Naive thymus-derived CD8-positive, alpha-beta T cell (primary cell): ENCODE data around the gene RBM33. TPM values are rescaled to one million over a fixed set of nuclear protein-coding genes. Genes with fewer than 3 reads are reported as not detected.

Experiments used
- ATAC-seq, 2 donors: fragments of 150-1000 bp; cut with Tn5 transposase in 1 of 2; sonication (Bioruptor Pico), chemical (Tn5 transposase) in 1 of 2; 1 replicate in 1 of 2; 2 replicates in 1 of 2; pipeline ENCODE4 v1.10.0; 2021; ENCODE audit warnings: mild to moderate bottlenecking in 2 of 2, moderate library complexity in 2 of 2
- POLR2A ChIA-PET: fragments of 350-600 bp; sonication (Branson Sonifier 250); formaldehyde crosslinking; loops from one replicate; lab custom pipeline; 2021; ENCODE audit warnings: antibody characterized with exemption; lab: Charles Lee
- DNase-seq, 10 donors: peaks; one replicate each; pipeline versions ENCODE4 v3.0.0 to v3.0.0-alpha.2; 2020 to 2022
- H3K27ac Mint-ChIP-seq, 10 donors: one replicate each; pipeline ENCODE4 v1.8.0; 2020 to 2022; ENCODE audit warnings: mild to moderate bottlenecking in 10 of 10, mixed read lengths in 10 of 10, moderate library complexity in 4 of 10, inconsistent platforms in 1 of 10
- H3K27me3 Mint-ChIP-seq, 5 donors: one replicate each; pipeline ENCODE4 v1.8.0; 2021 to 2022; ENCODE audit warnings: mixed read lengths in 5 of 5
- H3K36me3 Mint-ChIP-seq, 3 donors: one replicate each; pipeline ENCODE4 v1.8.0; 2020 to 2022; ENCODE audit warnings: mixed read lengths in 3 of 3, mild to moderate bottlenecking in 2 of 3, inconsistent platforms in 1 of 3
- H3K4me1 Mint-ChIP-seq, 4 donors: one replicate each; pipeline ENCODE4 v1.8.0; 2021 to 2022; ENCODE audit warnings: mixed read lengths in 4 of 4
- H3K4me3 Mint-ChIP-seq, 10 donors: one replicate each; pipeline ENCODE4 v1.8.0; 2020 to 2022; ENCODE audit warnings: mild to moderate bottlenecking in 10 of 10, mixed read lengths in 10 of 10, moderate library complexity in 6 of 10, inconsistent platforms in 1 of 10
- H3K9me3 Mint-ChIP-seq, 9 donors: one replicate each; pipeline ENCODE4 v1.8.0; 2020 to 2022; ENCODE audit warnings: mixed read lengths in 9 of 9, mild to moderate bottlenecking in 3 of 9, inconsistent platforms in 1 of 9, moderate library complexity in 1 of 9
- polyA plus RNA-seq, 3 donors: library from polyadenylated mRNA; unstranded; fragments of 300-500 nt; fragmentation: Illumina TruSeq; gene quantifications; one replicate each; pipeline ENCODE4 v1.2.3, GENCODE V29; 2021
- total RNA-seq, 8 experiments: library from RNA in 2 of 8; stranded (reverse) in 2 of 8; gene quantifications; one replicate each; pipeline ENCODE4 v1.2.3 and lab custom pipeline; 2021 to 2026

Gene RBM33
- total and polyA plus RNA-seq, 5 experiments from 2014 or later: 35.3 to 173 (median 65.3) TPM

DNA sequence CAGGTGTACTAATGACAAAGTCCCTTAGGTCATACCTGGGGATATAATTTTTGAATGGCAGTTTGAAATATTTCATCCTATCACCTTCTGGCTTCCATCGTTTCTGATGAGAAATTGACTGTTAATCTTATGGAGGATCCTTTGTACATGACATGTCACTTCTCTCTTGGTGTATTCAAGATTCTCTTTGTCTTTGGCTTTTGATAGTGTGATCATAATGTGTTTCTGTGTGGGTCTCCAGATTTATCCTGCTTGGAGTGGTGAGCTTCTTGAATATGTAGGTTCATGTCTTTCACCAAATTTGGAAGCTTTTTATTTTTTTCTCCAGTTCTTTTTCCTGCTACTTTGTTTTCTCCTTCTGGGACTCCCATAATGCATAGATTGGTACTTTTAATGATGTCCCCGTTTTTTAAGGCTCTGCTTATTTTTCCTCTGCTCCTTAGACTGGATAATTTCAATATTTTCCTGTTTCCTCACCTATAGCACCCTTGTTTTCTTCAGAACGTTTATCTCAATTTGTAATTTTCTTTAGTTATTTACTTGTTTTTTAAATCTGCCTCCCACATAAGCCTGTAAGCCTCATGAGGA is 4.4 kb downstream of the RBM33 start:
- H3K9me3 Mint-ChIP-seq: peaks cover 5 to 20% (median 12%) of the 10 kb centered on the region in 9 donors
- peaks cover 39 to 89% (median 73%) of the 10 kb centered on the region in 4 donors for H3K4me1 Mint-ChIP-seq
- H3K4me3 Mint-ChIP-seq: peak overlapping the region in 7 of 10 donors; percentile 9 to 58 (median 48)
- peaks cover 0 to 1% (median 0%) of the 10 kb centered on the region in 5 donors for H3K27me3 Mint-ChIP-seq
- no peak for DNase-seq
- no peak for ATAC-seq
- peak overlapping the region in 3 of 10 donors; percentile 15 to 35 (median 29) for H3K27ac Mint-ChIP-seq
- H3K36me3 Mint-ChIP-seq: peaks cover 23 to 48% (median 33%) of the 10 kb centered on the region in 3 donors
- POLR2A ChIA-PET: no interaction called here

DNA sequence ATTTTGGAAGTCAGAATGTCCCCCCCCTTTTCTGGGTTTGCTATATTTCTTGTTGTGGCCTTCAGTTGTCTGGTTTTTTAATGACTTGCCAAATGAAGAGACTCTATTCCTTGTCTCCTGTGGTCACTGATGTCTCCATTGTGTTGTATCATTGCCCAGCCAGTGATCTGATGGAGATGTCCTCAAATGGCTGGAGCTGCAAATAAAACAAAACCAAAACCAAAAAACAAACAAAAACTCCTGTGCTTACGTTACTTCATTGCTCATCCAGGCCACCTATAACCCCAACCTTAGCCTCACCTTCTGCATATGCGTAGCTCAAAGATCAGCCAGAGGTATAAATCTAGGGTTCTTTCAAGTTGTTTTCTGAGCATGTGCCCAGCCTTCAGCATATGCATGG is 5.1 kb downstream of the RBM33 start:
- Mint-ChIP-seq H3K27ac (peak overlapping the region in 1 of 10 donors; percentile 45), H3K36me3 (peaks cover 23 to 48% (median 33%) of the 10 kb centered on the region in 3 donors)
- POLR2A ChIA-PET: no interaction called here

DNA sequence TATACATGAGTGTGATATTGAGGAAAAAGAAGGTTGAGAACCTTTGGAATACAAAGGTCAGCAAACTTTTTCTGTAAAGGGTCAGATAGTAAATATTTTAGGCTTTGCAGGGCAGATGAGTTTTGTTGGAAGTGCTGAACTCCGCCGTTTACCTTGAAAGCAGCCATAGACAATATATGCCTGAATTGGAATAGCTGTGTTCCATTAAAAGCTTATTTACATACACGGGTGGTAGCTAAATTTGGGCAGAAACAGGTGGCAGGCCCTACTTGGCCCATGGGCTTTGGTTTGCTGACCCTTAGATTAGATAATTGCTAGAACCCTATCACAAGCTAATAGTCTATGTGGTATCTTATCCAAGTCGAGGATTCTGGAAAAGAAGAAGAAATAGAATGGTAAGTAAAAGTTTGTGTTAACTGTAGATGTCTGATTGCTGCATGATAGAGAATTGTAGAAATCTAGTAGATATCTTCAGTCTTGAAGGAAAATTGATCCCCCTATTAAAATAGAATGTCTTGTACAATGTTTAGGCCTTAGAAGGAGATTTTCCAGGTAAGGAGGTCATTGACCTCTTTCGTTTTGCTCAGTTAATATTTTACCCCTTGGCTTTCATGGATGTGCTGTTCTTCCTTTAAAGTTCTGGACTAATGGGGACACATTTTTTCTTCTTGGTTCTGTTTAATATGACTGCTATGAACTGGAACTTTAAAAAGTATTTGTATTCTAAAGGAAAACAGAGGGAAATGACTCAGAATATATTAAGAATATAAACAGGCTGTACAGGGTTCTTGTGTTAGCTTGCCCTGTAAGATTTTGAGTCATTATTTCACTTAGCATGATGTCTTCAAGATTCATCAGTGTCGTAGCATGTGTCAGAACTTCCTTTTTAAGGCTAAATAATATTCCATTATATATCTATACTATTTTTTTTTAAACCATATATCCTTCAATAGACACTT is 8.0 kb downstream of the RBM33 start:
- H3K27me3 Mint-ChIP-seq: no peaks in the 10 kb centered on the region
- peak overlapping the region in 6 of 10 donors; percentile 1 to 34 (median 25) for H3K4me3 Mint-ChIP-seq
- H3K4me1 Mint-ChIP-seq: peaks cover 37 to 94% (median 78%) of the 10 kb centered on the region in 4 donors
- POLR2A ChIA-PET: interaction anchor here (0.5 kb wide), 1 partner anchor 98 kb away, joined by 3 read pairs; no protein-coding TSS in a partner anchor
- ATAC-seq (no peak), DNase-seq (no peak)
- H3K27ac Mint-ChIP-seq: peak overlapping the region in 2 of 10 donors; percentile 37 to 51
- peaks cover 5 to 20% (median 12%) of the 10 kb centered on the region in 9 donors for H3K9me3 Mint-ChIP-seq
- H3K36me3 Mint-ChIP-seq: peaks cover 23 to 41% (median 30%) of the 10 kb centered on the region in 3 donors

More for the DNA sequence above, 5.1 kb downstream of the RBM33 start:
- DNase-seq (no peak), ATAC-seq (no peak)
- Mint-ChIP-seq H3K27me3 (peaks cover 0 to 1% (median 0%) of the 10 kb centered on the region in 5 donors), H3K4me3 (peak overlapping the region in 7 of 10 donors; percentile 2 to 81 (median 44)), H3K4me1 (peaks cover 46 to 94% (median 77%) of the 10 kb centered on the region in 4 donors), H3K9me3 (peaks cover 5 to 20% (median 12%) of the 10 kb centered on the region in 9 donors)

DNA sequence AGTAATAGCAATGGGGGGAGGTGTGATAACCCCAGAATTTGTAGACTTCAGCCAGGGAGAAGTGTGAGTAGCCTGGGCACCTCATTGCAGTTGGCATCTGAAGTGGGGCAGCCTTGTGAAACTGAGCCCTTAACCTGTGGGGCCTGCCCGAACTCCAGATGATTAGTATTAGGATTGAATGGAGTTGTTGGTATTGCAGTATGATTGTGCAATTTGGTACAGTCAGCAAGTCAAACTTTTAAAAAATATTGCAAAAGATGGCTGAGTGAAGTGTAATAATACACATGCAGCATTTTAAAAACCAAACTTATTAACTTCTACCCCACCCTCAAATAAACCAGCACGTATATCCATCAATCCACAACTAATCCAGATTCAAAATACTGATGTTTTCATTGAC is 9.3 kb downstream of the RBM33 start:
- H3K4me3 Mint-ChIP-seq: peak overlapping the region; percentile 1 to 58 (median 45)
- ATAC-seq: no peak
- peak overlapping the region in 6 of 10 donors; percentile 4 to 59 (median 26) for H3K27ac Mint-ChIP-seq
- no peak for DNase-seq
- POLR2A ChIA-PET: no interaction called here
- H3K27me3 Mint-ChIP-seq: no peaks in the 10 kb centered on the region
- peaks cover 13 to 27% (median 16%) of the 10 kb centered on the region in 3 donors for H3K36me3 Mint-ChIP-seq
- peaks cover 4 to 13% (median 7%) of the 10 kb centered on the region in 9 donors for H3K9me3 Mint-ChIP-seq
- peaks cover 35 to 92% (median 80%) of the 10 kb centered on the region in 4 donors for H3K4me1 Mint-ChIP-seq

DNA sequence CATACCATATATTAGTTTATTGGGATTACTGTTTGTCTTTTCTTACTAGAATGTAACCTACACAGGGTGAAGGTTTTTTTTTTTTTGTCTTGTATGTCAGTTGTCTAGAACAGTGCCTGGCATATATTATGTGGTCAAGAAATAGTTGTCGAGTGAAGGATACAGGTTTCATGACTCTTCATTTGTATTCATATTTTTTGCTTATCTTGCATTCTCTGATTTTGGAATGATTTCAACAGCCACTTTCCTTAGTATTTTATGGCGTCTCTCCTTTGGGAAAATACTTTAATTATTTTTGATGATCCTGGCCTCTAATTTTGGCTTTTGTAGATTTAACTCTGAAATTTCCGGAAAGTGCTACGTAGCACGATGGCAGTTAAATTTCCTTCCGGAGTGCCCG is 12.4 kb downstream of the RBM33 start:
- Mint-ChIP-seq H3K27me3 (no peaks in the 10 kb centered on the region), H3K4me3 (peak overlapping the region in 4 of 10 donors; percentile 1 to 50 (median 22)), H3K4me1 (peaks cover 31 to 91% (median 81%) of the 10 kb centered on the region in 4 donors), H3K27ac (peak overlapping the region in 1 of 10 donors; percentile 47), H3K36me3 (peaks cover 16 to 17% (median 17%) of the 10 kb centered on the region in 3 donors), H3K9me3 (peaks cover 0 to 15% (median 1%) of the 10 kb centered on the region in 9 donors)
- DNase-seq: no peak
- POLR2A ChIA-PET: no interaction called here
- ATAC-seq: no peak

DNA sequence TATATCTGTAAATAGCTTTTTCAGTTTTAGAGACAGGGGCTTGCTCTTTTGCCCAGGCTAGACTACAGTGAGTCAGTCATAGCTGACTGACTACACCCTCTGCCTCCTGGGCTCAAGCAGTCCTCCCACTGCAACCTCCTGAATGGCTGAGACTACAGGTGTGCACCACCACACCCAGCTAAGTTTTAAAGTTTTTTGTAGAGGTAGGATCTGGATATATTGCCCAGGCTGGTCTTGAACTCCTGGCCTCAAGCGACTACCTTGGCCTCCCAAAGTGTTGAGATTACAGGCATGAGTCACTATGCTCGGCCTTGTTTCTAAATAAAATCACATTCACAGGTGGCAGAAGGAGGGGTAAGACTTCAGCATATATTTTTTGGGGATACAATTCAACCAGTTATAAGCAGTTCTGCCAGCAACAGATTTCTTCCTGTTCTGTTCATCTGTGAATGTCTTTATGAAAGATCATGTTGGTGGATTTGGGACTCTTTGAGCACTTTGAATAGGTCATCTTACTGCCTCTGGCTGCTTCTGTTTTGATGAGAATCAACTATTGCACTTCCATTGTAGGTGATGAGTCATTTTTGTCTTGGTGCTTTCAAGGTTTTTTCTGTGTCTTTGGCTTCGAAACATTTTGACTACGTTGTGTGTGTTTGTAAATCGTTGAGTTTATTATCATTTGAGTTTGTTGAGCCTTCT is 15.7 kb downstream of the RBM33 start:
- H3K27me3 Mint-ChIP-seq: no peaks in the 10 kb centered on the region
- H3K27ac Mint-ChIP-seq: peak overlapping the region in 1 of 10 donors; percentile 19
- POLR2A ChIA-PET: no interaction called here
- no peak for DNase-seq
- ATAC-seq: no peak
- H3K4me1 Mint-ChIP-seq: peaks cover 32 to 87% (median 80%) of the 10 kb centered on the region in 4 donors
- peaks cover 0 to 15% (median 1%) of the 10 kb centered on the region in 9 donors for H3K9me3 Mint-ChIP-seq
- peak overlapping the region in 4 of 10 donors; percentile 19 to 57 (median 24) for H3K4me3 Mint-ChIP-seq
- peaks cover 16 to 21% (median 17%) of the 10 kb centered on the region in 3 donors for H3K36me3 Mint-ChIP-seq

DNA sequence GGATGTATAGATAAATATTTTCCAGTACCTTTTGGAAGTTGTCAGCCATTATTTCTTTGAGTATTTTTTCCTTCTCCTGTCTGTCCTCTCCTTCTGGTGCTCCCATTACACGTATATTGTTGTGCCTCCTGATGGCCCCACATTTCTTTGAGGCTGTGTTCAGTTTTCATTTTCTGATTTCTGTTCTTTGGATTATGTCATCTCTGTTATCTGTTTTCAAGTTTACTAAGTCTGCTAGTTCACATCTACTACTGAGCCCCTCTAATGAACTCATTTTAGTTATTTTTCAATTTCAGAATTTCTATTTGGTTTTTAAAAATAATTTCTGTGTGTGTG is 16.3 kb downstream of the RBM33 start:
- H3K4me3 Mint-ChIP-seq: peak overlapping the region in 7 of 10 donors; percentile 2 to 57 (median 19)
- peaks cover 16 to 27% (median 17%) of the 10 kb centered on the region in 3 donors for H3K36me3 Mint-ChIP-seq
- no peaks in the 10 kb centered on the region for H3K27me3 Mint-ChIP-seq
- DNase-seq (no peak), ATAC-seq (no peak)
- POLR2A ChIA-PET: no interaction called here
- peak overlapping the region in 3 of 10 donors; percentile 1 to 52 (median 19) for H3K27ac Mint-ChIP-seq
- peaks cover 36 to 88% (median 83%) of the 10 kb centered on the region in 4 donors for H3K4me1 Mint-ChIP-seq
- H3K9me3 Mint-ChIP-seq: peaks cover 0 to 15% (median 1%) of the 10 kb centered on the region in 9 donors

DNA sequence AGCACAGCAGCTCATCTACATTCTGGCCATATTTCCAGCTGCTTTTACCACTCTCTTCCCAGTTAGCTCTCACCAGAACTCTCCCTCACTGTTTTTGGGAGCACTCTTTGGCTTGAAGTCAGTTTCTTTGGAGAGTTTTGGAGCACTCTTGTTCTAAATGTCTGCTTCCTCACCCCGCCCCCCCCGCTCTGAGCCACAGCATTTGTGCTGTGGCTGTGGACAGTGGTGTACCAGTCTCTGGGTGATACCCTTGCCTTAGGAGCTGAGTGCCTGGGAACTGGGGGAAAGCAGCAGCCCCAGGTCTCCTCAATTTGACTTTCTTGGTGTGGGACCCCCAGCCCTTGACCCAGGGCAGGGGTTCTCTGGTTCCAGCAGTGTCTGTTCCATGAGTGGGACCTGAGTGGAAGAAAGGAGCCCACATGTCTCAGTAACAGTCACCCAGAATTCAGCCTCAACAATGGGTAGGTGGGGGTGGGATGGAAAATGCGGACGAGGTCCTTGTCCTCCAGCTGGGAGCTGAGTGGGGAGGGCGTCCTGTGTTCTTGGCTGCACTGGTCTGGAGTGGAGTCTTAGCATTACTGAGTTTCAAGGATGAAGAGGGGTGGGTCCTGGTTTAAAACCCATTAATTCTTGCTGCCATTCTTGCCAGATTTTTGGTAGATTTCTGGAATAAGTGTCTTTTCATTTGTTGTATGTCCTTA is 18.0 kb downstream of the RBM33 start:
- ATAC-seq (no peak), DNase-seq (no peak)
- peak overlapping the region in 4 of 10 donors; percentile 43 to 90 (median 60) for H3K27ac Mint-ChIP-seq
- H3K27me3 Mint-ChIP-seq: no peaks in the 10 kb centered on the region
- H3K9me3 Mint-ChIP-seq: peaks cover 0 to 15% (median 1%) of the 10 kb centered on the region in 9 donors
- peaks cover 16 to 39% (median 17%) of the 10 kb centered on the region in 3 donors for H3K36me3 Mint-ChIP-seq
- POLR2A ChIA-PET: interaction anchor here (0.5 kb wide), 2 partner anchors 19 kb away, joined by 3 to 8 read pairs; no protein-coding TSS in a partner anchor
- H3K4me3 Mint-ChIP-seq: peak overlapping the region in 7 of 10 donors; percentile 21 to 58 (median 36)
- peaks cover 40 to 90% (median 79%) of the 10 kb centered on the region in 4 donors for H3K4me1 Mint-ChIP-seq

DNA sequence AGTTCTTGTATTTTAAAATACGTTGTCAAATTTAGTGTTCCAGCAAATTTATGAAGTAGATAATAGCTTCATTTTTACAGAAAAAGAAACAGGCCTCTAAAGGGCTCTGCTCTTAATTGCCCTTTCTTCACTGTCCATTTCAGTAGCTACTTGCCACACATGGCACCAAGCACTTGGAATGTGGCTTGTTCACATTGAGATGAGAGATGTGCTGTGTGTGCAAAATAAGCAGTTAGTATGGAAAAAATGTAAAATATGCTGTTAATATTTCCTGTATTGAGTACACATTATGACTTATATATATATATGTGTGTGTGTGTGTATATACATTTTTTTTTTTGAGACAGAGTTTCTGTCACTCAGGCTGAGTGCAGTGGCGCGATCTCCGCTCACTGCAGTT is 19.5 kb downstream of the RBM33 start:
- H3K4me3 Mint-ChIP-seq: no peak overlapping the region
- POLR2A ChIA-PET: no interaction called here
- peaks cover 0 to 15% (median 1%) of the 10 kb centered on the region in 9 donors for H3K9me3 Mint-ChIP-seq
- peaks cover 16 to 50% (median 17%) of the 10 kb centered on the region in 3 donors for H3K36me3 Mint-ChIP-seq
- H3K4me1 Mint-ChIP-seq: peaks cover 47 to 90% (median 84%) of the 10 kb centered on the region in 4 donors
- ATAC-seq (no peak), DNase-seq (no peak)
- no peaks in the 10 kb centered on the region for H3K27me3 Mint-ChIP-seq
- peak overlapping the region in 2 of 10 donors; percentile 23 to 82 for H3K27ac Mint-ChIP-seq

DNA sequence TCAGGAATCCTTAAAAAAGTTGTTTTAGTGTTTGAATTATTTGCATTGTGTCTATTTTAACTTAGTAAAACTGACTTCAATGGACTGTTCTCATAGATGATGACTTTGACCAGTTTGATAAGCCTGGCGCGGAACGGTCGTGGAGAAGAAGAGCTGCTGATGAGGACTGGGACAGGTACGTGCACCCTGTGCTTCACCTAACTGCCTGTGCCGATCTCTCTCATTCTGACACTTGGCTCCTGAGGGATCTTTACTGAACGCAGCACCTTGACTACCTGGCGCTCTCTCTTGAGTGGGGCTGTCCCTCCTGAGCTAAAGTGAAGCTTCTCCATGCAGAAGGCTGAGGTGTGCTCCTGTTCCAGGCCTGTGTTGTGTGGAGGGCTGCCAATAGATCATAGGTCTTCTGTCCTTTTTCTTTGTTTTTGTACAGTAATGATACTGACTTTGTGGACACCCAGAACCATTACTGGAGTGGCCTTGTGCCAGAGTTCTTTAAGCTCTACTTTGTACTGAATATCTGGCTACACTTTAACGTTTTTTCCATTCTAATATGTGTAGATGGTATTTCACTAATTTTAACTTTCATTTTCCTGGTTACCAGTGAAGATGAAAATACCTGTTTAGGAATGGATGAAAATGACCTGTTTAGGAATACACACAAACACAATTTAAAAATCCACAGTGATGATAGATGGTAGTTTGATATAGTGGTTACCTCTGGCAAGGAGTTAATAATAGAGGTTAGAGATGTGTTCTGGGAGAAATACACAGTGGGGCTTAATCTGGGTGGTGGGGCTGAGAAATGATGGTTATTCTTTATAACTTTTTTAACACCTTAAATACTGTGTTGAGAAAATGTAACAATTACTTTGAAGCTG is 20.9 kb downstream of the RBM33 start:
- POLR2A ChIA-PET: no interaction called here
- Mint-ChIP-seq H3K36me3 (peaks cover 5 to 52% (median 6%) of the 10 kb centered on the region in 3 donors), H3K9me3 (peaks cover 0 to 6% (median 0%) of the 10 kb centered on the region in 9 donors), H3K4me1 (peaks cover 44 to 86% (median 83%) of the 10 kb centered on the region in 4 donors), H3K27me3 (no peaks in the 10 kb centered on the region), H3K27ac (peak overlapping the region in 6 of 10 donors; percentile 5 to 71 (median 22)), H3K4me3 (peak overlapping the region in 3 of 10 donors; percentile 19 to 50 (median 25))
- no peak for DNase-seq
- no peak for ATAC-seq
